Right cardiac atrium (tissue), 5 donors: Measurements from ENCODE around the gene FRK. TPM values are rescaled to one million over a fixed set of nuclear protein-coding genes. Genes with fewer than 3 reads are reported as not detected.
"Not testable (repeated sequence)": the region's sequence is repeated elsewhere in the genome, so short reads cannot be mapped to it uniquely, and the experiment has no call there.

Experiments
- ATAC-seq, 2 donors: fragments of 200-7000 bp; cut with Tn5 transposase; one replicate each; pipeline versions ENCODE4 v1.8.0 to v1.9.1; 2020; ENCODE audit warnings: moderate library complexity in 2 of 2, mild to moderate bottlenecking in 1 of 2
- DNase-seq, 3 donors: peaks; one replicate each; pipeline ENCODE4 v3.0.0-alpha.2; 2020
- H3K27ac ChIP-seq: one replicate; pipeline ENCODE4 v1.5.1; 2013; ENCODE audit warnings: mild to moderate bottlenecking, low read length, control low read depth, moderate library complexity
- H3K27me3 ChIP-seq: one replicate; pipeline ENCODE4 v1.6.1; 2013; ENCODE audit not compliant: control insufficient read depth, insufficient read depth
- H3K4me1 ChIP-seq: one replicate; pipeline ENCODE4 v1.6.1; 2013; ENCODE audit warnings: low read length; ENCODE audit not compliant: control insufficient read depth, insufficient read depth
- H3K4me3 ChIP-seq: one replicate; pipeline ENCODE4 v1.5.1; 2013; ENCODE audit warnings: low read length, control low read depth
- H3K9me3 ChIP-seq: one replicate; pipeline ENCODE4 v1.6.1; 2013; ENCODE audit warnings: low read length; ENCODE audit not compliant: control insufficient read depth
- WGBS: extraction: QIAGEN DNeasy Blood & Tissue Kit; methylation state at CpG from one replicate; pipeline ENCODE4 v1.1.7; 2013; 5-methylcytosine and 5-hydroxymethylcytosine counted together
- intact Hi-C, 4 donors: fragments of 100-400 bp; cut with DNase I; formaldehyde crosslinking; loops; one replicate each; pipeline versions ENCODE4 v1.11.0 to v1.14.0; 2022 to 2023
- polyA plus RNA-seq: library from polyadenylated mRNA; stranded (reverse); fragments of 200-250 nt; gene quantifications from one replicate; pipeline ENCODE4 v1.2.3, GENCODE V29; 2013
- total RNA-seq, 4 donors: library from RNA; stranded (reverse); fragmentation: NEBNext Ultra II Directional; extraction: Animal tissue kit (Norgen Biotek cat#: 25700); gene quantifications; one replicate each; pipeline ENCODE4 v1.2.1, GENCODE V29; 2021
- donor health status: healthy with polysubstance abuse.
- donor health status: DM: no; HTN: yes; CAD: no.
- donor health status: DM: no; HTN: no; CAD: no.
- donor health status: DM: no; HTN: yes; CAD: no; lungs with severe emphysema.
- donor health status: DM: yes; HTN: yes; CAD: no.

FRK gene
- total and polyA plus RNA-seq, 5 donors = 1.00 to 5.8 (median 4.3) TPM

- no peak overlapping the region for H3K27ac ChIP-seq
- DNase-seq (no peak), ATAC-seq (no peak)
- intact Hi-C loops = loop anchor here in 2 of 4 donors (5.0 kb wide), 1 partner anchor 85 kb away; no protein-coding TSS in a partner anchor
- H3K27me3 ChIP-seq = no peaks in the 10 kb centered on the region
- no peak overlapping the region for H3K4me3 ChIP-seq
- H3K9me3 ChIP-seq = no peaks in the 10 kb centered on the region
- 31% methylated on average over 2 of the region's 2 CpGs for WGBS
- H3K4me1 ChIP-seq = peaks cover 6% of the 10 kb centered on the region
These were observed 36.5 kb upstream of the FRK start for GRCh38 chr6:116096979-116097816.

GRCh38 chr6:116096048-116096759 is 35.5 kb upstream of the FRK start:
- H3K4me1 ChIP-seq, H3K4me3 ChIP-seq, DNase-seq, ATAC-seq, H3K27ac ChIP-seq, H3K9me3 ChIP-seq, H3K27me3 ChIP-seq: not testable (repeated sequence)
- WGBS = 90% methylated on average over 9 of the region's 9 CpGs
- intact Hi-C loops = loop anchor here in 2 of 4 donors (5.0 kb wide), 1 partner anchor 84 kb away; no protein-coding TSS in a partner anchor

GRCh38 chr6:116094041-116094440 is 33.4 kb upstream of the FRK start:
- Histone ChIP-seq H3K4me3 (no peak overlapping the region), H3K27ac (no peak overlapping the region), H3K27me3 (no peaks in the 10 kb centered on the region), H3K9me3 (no peaks in the 10 kb centered on the region), H3K4me1 (peaks cover 3% of the 10 kb centered on the region)
- DNase-seq = no peak
- 94% methylated on average over 7 of the region's 7 CpGs for WGBS
- ATAC-seq = no peak
- intact Hi-C loops = no loop called here

GRCh38 chr6:116090251-116090650 is 29.6 kb upstream of the FRK start:
- DNase-seq (no peak), ATAC-seq (no peak)
- Histone ChIP-seq H3K4me1 (peaks cover 3% of the 10 kb centered on the region), H3K4me3 (no peak overlapping the region), H3K27me3 (no peaks in the 10 kb centered on the region), H3K9me3 (no peaks in the 10 kb centered on the region), H3K27ac (no peak overlapping the region)
- intact Hi-C loops = no loop called here
- 89% methylated on average over 2 of the region's 2 CpGs for WGBS

GRCh38 chr6:116088946-116089345 is 28.3 kb upstream of the FRK start:
- H3K27me3 ChIP-seq = no peaks in the 10 kb centered on the region
- H3K4me3 ChIP-seq = no peak overlapping the region
- intact Hi-C loops = no loop called here
- DNase-seq = no peak
- ATAC-seq = no peak
- H3K9me3 ChIP-seq = no peaks in the 10 kb centered on the region
- no peaks in the 10 kb centered on the region for H3K4me1 ChIP-seq
- H3K27ac ChIP-seq = no peak overlapping the region

- intact Hi-C loops = no loop called here
- H3K27ac ChIP-seq = no peak overlapping the region
- H3K4me3 ChIP-seq = no peak overlapping the region
- no peaks in the 10 kb centered on the region for H3K27me3 ChIP-seq
- no peaks in the 10 kb centered on the region for H3K9me3 ChIP-seq
- WGBS = 65% methylated on average over 4 of the region's 4 CpGs
- no peak for DNase-seq
- H3K4me1 ChIP-seq = no peaks in the 10 kb centered on the region
- no peak for ATAC-seq
These were observed 26.8 kb upstream of the FRK start for GRCh38 chr6:116087437-116088027.

GRCh38 chr6:116084284-116084683 is 23.6 kb upstream of the FRK start:
- H3K27ac ChIP-seq = no peak overlapping the region
- intact Hi-C loops = no loop called here
- ATAC-seq (no peak), DNase-seq (no peak)
- H3K9me3 ChIP-seq = no peaks in the 10 kb centered on the region
- 68% methylated on average over 2 of the region's 2 CpGs for WGBS
- H3K27me3 ChIP-seq = no peaks in the 10 kb centered on the region
- H3K4me3 ChIP-seq = no peak overlapping the region
- H3K4me1 ChIP-seq = no peaks in the 10 kb centered on the region

GRCh38 chr6:116083052-116083451 is 22.4 kb upstream of the FRK start:
- no peak for DNase-seq
- no peak overlapping the region for H3K27ac ChIP-seq
- H3K4me3 ChIP-seq = no peak overlapping the region
- ATAC-seq = no peak
- WGBS = 90% methylated on average over 5 of the region's 5 CpGs
- no peaks in the 10 kb centered on the region for H3K9me3 ChIP-seq
- intact Hi-C loops = no loop called here
- H3K27me3 ChIP-seq = no peaks in the 10 kb centered on the region
- no peaks in the 10 kb centered on the region for H3K4me1 ChIP-seq

GRCh38 chr6:116078945-116079344 is 18.3 kb upstream of the FRK start:
- no peaks in the 10 kb centered on the region for H3K9me3 ChIP-seq
- H3K4me3 ChIP-seq = no peak overlapping the region
- H3K27me3 ChIP-seq = no peaks in the 10 kb centered on the region
- intact Hi-C loops = no loop called here
- ATAC-seq (no peak), DNase-seq (no peak)
- WGBS = 96% methylated on average over 3 of the region's 3 CpGs
- H3K4me1 ChIP-seq = peaks cover 1% of the 10 kb centered on the region
- H3K27ac ChIP-seq = no peak overlapping the region

GRCh38 chr6:116078522-116078921 is 17.8 kb upstream of the FRK start:
- H3K4me1 ChIP-seq = peaks cover 1% of the 10 kb centered on the region
- no peaks in the 10 kb centered on the region for H3K27me3 ChIP-seq
- H3K4me3 ChIP-seq = no peak overlapping the region
- no peak overlapping the region for H3K27ac ChIP-seq
- intact Hi-C loops = no loop called here
- no peaks in the 10 kb centered on the region for H3K9me3 ChIP-seq
- 68% methylated on average over 3 of the region's 3 CpGs for WGBS
- DNase-seq (no peak), ATAC-seq (no peak)

- Histone ChIP-seq H3K27ac (no peak overlapping the region), H3K4me3 (no peak overlapping the region), H3K4me1 (peaks cover 1% of the 10 kb centered on the region), H3K27me3 (no peaks in the 10 kb centered on the region), H3K9me3 (no peaks in the 10 kb centered on the region)
- 90% methylated on average over 2 of the region's 2 CpGs for WGBS
- ATAC-seq = no peak
- DNase-seq = no peak
- intact Hi-C loops = no loop called here
These were observed 14.2 kb upstream of the FRK start for GRCh38 chr6:116074732-116075390.
